Loucy (cell line): ENCODE measurements around the gene PDE5A.
"Not testable (repeated sequence)": the region's sequence is repeated elsewhere in the genome, so short reads cannot be mapped to it uniquely, and the experiment has no call there.

Source experiments
- CTCF ChIP-seq: fragments of 200-600 bp; sonication (generic); conservative IDR thresholded peaks from 2 replicates; pipeline ENCODE4 v1.5.1; 2014; ENCODE audit warnings: mild to moderate bottlenecking, antibody characterized with exemption, low read length
- EZH2phosphoT487 ChIP-seq: fragments of 200-600 bp; IDR thresholded peaks from 2 replicates; pipeline ENCODE4 v1.6.1; 2018; ENCODE audit warnings: antibody characterized with exemption, mild to moderate bottlenecking, moderate library complexity, borderline replicate concordance

GRCh38 chr4:119662612-119663011, 34.0 kb upstream of the PDE5A start:
- not testable (repeated sequence) for TF ChIP-seq CTCF, EZH2phosphoT487
